B cell (primary cell): ENCODE results near the gene SCN4A. TPM values are rescaled to one million over a fixed set of nuclear protein-coding genes. Genes with fewer than 3 reads are reported as not detected.

ENCODE experiments used
- ATAC-seq: fragments of 200-7000 bp; cut with Tn5 transposase; one replicate; pipeline ENCODE4 v1.10.0; 2021; ENCODE audit warnings: low read depth, mild to moderate bottlenecking, moderate number of reproducible peaks, moderate library complexity
- CTCF ChIA-PET: fragments of 350-600 bp; sonication (Branson Sonifier 250); formaldehyde crosslinking; loops from one replicate; lab custom pipeline; 2021; ENCODE audit warnings: antibody characterized with exemption, inconsistent platforms; lab: Charles Lee
- POLR2A ChIA-PET: fragments of 350-600 bp; sonication (Branson Sonifier 250); formaldehyde crosslinking; loops from one replicate; lab custom pipeline; 2021; ENCODE audit warnings: antibody characterized with exemption; lab: Charles Lee
- DNase-seq: peaks from one replicate; pipeline ENCODE4 v3.0.0; 2013
- H2AFZ ChIP-seq: 2 replicates; pipeline ENCODE4 v1.6.1; 2012; ENCODE audit warnings: mild to moderate bottlenecking, low read depth, low read length; ENCODE audit not compliant: insufficient read depth, poor library complexity, severe bottlenecking
- H3K27ac ChIP-seq, 2 donors: 1 replicate in 1 of 2; 2 replicates in 1 of 2; pipeline ENCODE4 v1.5.1; 2012 to 2013; ENCODE audit warnings: low read length in 2 of 2, mild to moderate bottlenecking in 2 of 2, moderate library complexity in 1 of 2
- H3K27me3 ChIP-seq, 4 experiments: fragments of 200-600 bp in 1 of 4; sonication (generic) in 1 of 4; replicated peaks in 1 of 4; 1 replicate in 2 of 4; 2 replicates in 2 of 4; pipeline versions ENCODE4 v1.6.1 to v1.7.0; 2013 to 2016; ENCODE audit warnings: low read length in 3 of 4, mild to moderate bottlenecking in 2 of 4, mixed read lengths in 1 of 4, moderate library complexity in 1 of 4; ENCODE audit not compliant: insufficient read depth in 4 of 4, control insufficient read depth in 3 of 4; ENCODE audit errors: control extremely low read depth in 1 of 4
- H3K36me3 ChIP-seq, 2 experiments: replicated peaks in 1 of 2; 1 replicate in 1 of 2; 2 replicates in 1 of 2; pipeline versions ENCODE4 v1.6.1 to v1.7.1; 2013; ENCODE audit warnings: low read length in 1 of 2; ENCODE audit not compliant: insufficient read depth in 2 of 2, control insufficient read depth in 1 of 2; ENCODE audit errors: control extremely low read depth in 1 of 2, extremely low read depth in 1 of 2
- H3K4me1 ChIP-seq, 2 donors: fragments of 200-600 bp in 1 of 2; sonication (generic) in 1 of 2; 1 replicate in 1 of 2; 2 replicates in 1 of 2; pipeline versions ENCODE4 v1.5.1 to v1.6.1; 2013 to 2017; ENCODE audit warnings: low read length in 2 of 2; ENCODE audit not compliant: control insufficient read depth in 2 of 2, insufficient read depth in 2 of 2
- H3K4me2 ChIP-seq: replicated peaks from 2 replicates; pipeline ENCODE3; 2012; ENCODE audit warnings: mild to moderate bottlenecking, low read depth, low read length; ENCODE audit not compliant: poor library complexity, severe bottlenecking
- H3K4me3 ChIP-seq, 5 experiments: fragments of 200-600 bp in 1 of 5; sonication (generic) in 1 of 5; 1 replicate in 3 of 5; 2 replicates in 2 of 5; pipeline versions ENCODE4 v1.5.1 to v1.7.0; 2011 to 2016; ENCODE audit warnings: low read length in 4 of 5, mild to moderate bottlenecking in 4 of 5, low read depth in 2 of 5, control low read depth in 1 of 5, moderate library complexity in 1 of 5; ENCODE audit not compliant: insufficient read depth in 1 of 5; ENCODE audit errors: control extremely low read depth in 1 of 5, extremely low read depth in 1 of 5
- H3K79me2 ChIP-seq: fragments of 200-600 bp; sonication (generic); one replicate; pipeline ENCODE4 v1.6.0; 2016; ENCODE audit warnings: low read length; ENCODE audit not compliant: control insufficient read depth, insufficient read depth
- H3K9ac ChIP-seq: fragments of 200-600 bp; sonication (generic); 2 replicates; pipeline ENCODE4 v1.6.1; 2017; ENCODE audit warnings: mild to moderate bottlenecking, low read length, moderate library complexity
- H3K9me3 ChIP-seq, 3 donors: one replicate each; pipeline versions ENCODE4 v1.6.1 to v1.7.1; 2013; ENCODE audit warnings: low read length in 2 of 3; ENCODE audit not compliant: control insufficient read depth in 2 of 3, insufficient read depth in 1 of 3; ENCODE audit errors: control extremely low read depth in 1 of 3
- H4K20me1 ChIP-seq: 2 replicates; pipeline ENCODE4 v1.6.0; 2012; ENCODE audit warnings: mild to moderate bottlenecking, low read length; ENCODE audit not compliant: insufficient read depth, control insufficient read depth, poor library complexity, severe bottlenecking
- H3K27ac Mint-ChIP-seq: one replicate; pipeline ENCODE4 v1.8.0; 2021; ENCODE audit warnings: mixed read lengths
- H3K27me3 Mint-ChIP-seq: one replicate; pipeline ENCODE4 v1.8.0; 2021; ENCODE audit warnings: mixed read lengths
- H3K4me1 Mint-ChIP-seq: one replicate; pipeline ENCODE4 v1.8.0; 2021; ENCODE audit warnings: mixed read lengths
- H3K4me3 Mint-ChIP-seq: one replicate; pipeline ENCODE4 v1.8.0; 2021; ENCODE audit warnings: mixed read lengths
- H3K9me3 Mint-ChIP-seq: one replicate; pipeline ENCODE4 v1.8.0; 2022; ENCODE audit warnings: mixed read lengths; ENCODE audit not compliant: insufficient read depth
- CTCF ChIP-seq: fragments of 200-600 bp; IDR thresholded peaks from one replicate; pipeline ENCODE4 v1.8.0; 2022; ENCODE audit warnings: antibody characterized with exemption, mild to moderate bottlenecking
- EZH2 ChIP-seq: IDR thresholded peaks from 2 replicates; pipeline ENCODE4 v1.6.1; 2012; ENCODE audit warnings: borderline replicate concordance, low read depth, mild to moderate bottlenecking, moderate library complexity, low read length; ENCODE audit not compliant: insufficient read depth, poor library complexity, severe bottlenecking
- WGBS: methylation state at CpG from one replicate; pipeline ENCODE4 v1.1.5; 2013; ENCODE audit warnings: missing lambda C conversion rate; ENCODE audit not compliant: insufficient coverage; 5-methylcytosine and 5-hydroxymethylcytosine counted together
- intact Hi-C: fragments of 100-400 bp; cut with micrococcal nuclease; formaldehyde crosslinking; loops from one replicate; pipeline ENCODE4 v1.10.0; 2022
- polyA minus RNA-seq: library from RNA; depleted of rRNA, polyadenylated mRNA; stranded (reverse); fragments of >200 nt; gene quantifications from 2 replicates; pipeline ENCODE4 v1.2.3, GENCODE V29; 2012
- polyA plus RNA-seq: library from polyadenylated mRNA; depleted of rRNA; stranded (reverse); fragments of >200 nt; gene quantifications from 2 replicates; pipeline ENCODE4 v1.2.3, GENCODE V29; 2012
- total RNA-seq, 2 donors: library from RNA; stranded (reverse); fragments of 120-200 nt in 1 of 2; gene quantifications; 1 replicate in 1 of 2; 2 replicates in 1 of 2; pipeline versions ENCODE4 v1.2.3 to v1.2.4, GENCODE V29; 2013 to 2022

The SCN4A gene
- total RNA-seq (1.1 TPM in 2 replicates), polyA plus RNA-seq (1.4 and 2.2 TPM in 2 replicates), polyA minus RNA-seq (0.69 and 1.3 TPM in 2 replicates)
- 1.3 TPM for total RNA-seq (2013)

GRCh38 chr17:63972796-63973195, at the start of gene SCN4A:
SCN4A (minus strand) TSS chr17:63972918; CDS start chr17:63972841, 77 bp downstream.
- no peaks in the 10 kb centered on the region for H3K4me1 ChIP-seq
- H3K4me3 ChIP-seq, result no peak within 1 kb of the TSS
- ATAC-seq (no peak), DNase-seq (no peak)
- WGBS, result 93% methylated on average over 12 of the region's 14 CpGs
- no peak within 1 kb of the TSS for H2AFZ ChIP-seq
- POLR2A ChIA-PET, result no interaction called here
- no peaks in the 10 kb centered on the region for H3K9me3 ChIP-seq
- H3K36me3 ChIP-seq, result no peaks in the 10 kb centered on the region
- Mint-ChIP-seq H3K4me3 (no peak within 1 kb of the TSS), H3K9me3 (no peaks in the 10 kb centered on the region), H3K27ac (no peak within 1 kb of the TSS), H3K27me3 (peaks cover 13% of the 10 kb centered on the region), H3K4me1 (no peaks in the 10 kb centered on the region)
- peaks cover 0 to 10% (median 5%) of the 10 kb centered on the region in 4 experiments for H3K27me3 ChIP-seq
- no peak within 1 kb of the TSS for H3K27ac ChIP-seq
- CTCF ChIA-PET, result no interaction called here
- TF ChIP-seq CTCF, result no peak
- TF ChIP-seq EZH2, result no peak
- no peak within 1 kb of the TSS for H3K4me2 ChIP-seq
- no peak within 1 kb of the TSS for H3K9ac ChIP-seq
- no peaks in the 10 kb centered on the region for H3K79me2 ChIP-seq
- no peaks in the 10 kb centered on the region for H4K20me1 ChIP-seq
- intact Hi-C loops, result no loop called here

- peaks cover 46% of the 10 kb centered on the region for H3K79me2 ChIP-seq
- TF ChIP-seq EZH2 (no peak), CTCF (no peak)
- DNase-seq, result peak; percentile 97
- H3K9me3 Mint-ChIP-seq, result no peaks in the 10 kb centered on the region
- H3K27ac Mint-ChIP-seq, result peak within 1 kb of the TSS; percentile 99
- peaks cover 73% of the 10 kb centered on the region for H3K4me1 Mint-ChIP-seq
- H3K4me2 ChIP-seq, result peak within 1 kb of the TSS; percentile 76
- peaks cover 59 to 66% of the 10 kb centered on the region in 2 donors for H3K4me1 ChIP-seq
- intact Hi-C loops, result loop anchor here (1.0 to 5.0 kb wide), 6 partner anchors 22 to 248 kb away; partner anchors contain the start of genes CCDC47, CD79B, DDX42 and ERN1
- H3K9me3 ChIP-seq, result no peaks in the 10 kb centered on the region
- POLR2A ChIA-PET, result interaction anchor here (0.6 to 3.0 kb wide), 25 partner anchors 9 to 485 kb away, joined by 3 to 45 read pairs (median 6); partner anchors contain the start of genes CD79B, ERN1 and TEX2
- no peaks in the 10 kb centered on the region for H3K27me3 ChIP-seq
- peak within 1 kb of the TSS; percentile 70 to 87 (median 75) for H3K4me3 ChIP-seq
- H3K4me3 Mint-ChIP-seq, result peak within 1 kb of the TSS; percentile 98
- peaks cover 8% of the 10 kb centered on the region for H4K20me1 ChIP-seq
- 0% methylated on average over 15 of the region's 23 CpGs for WGBS
- peak within 1 kb of the TSS; percentile 87 for H3K9ac ChIP-seq
- peak; percentile 83 for ATAC-seq
- CTCF ChIA-PET, result interaction anchor here (0.6 to 13.0 kb wide), 25 partner anchors 9 to 487 kb away, joined by 3 to 214 read pairs (median 6); partner anchors contain the start of genes CEP95, CSHL1, ERN1 and GH1
- peak within 1 kb of the TSS; percentile 99 for H3K27ac ChIP-seq
- no peaks in the 10 kb centered on the region for H3K27me3 Mint-ChIP-seq
- peak within 1 kb of the TSS; percentile 52 for H2AFZ ChIP-seq
- no peaks in the 10 kb centered on the region for H3K36me3 ChIP-seq
Observed at GRCh38 chr17:64020056-64020766, 47.5 kb upstream of the SCN4A start, which contains the start of gene ICAM2. ICAM2 (minus strand) TSS chr17:64020633; CDS start chr17:64006691, 13,942 bp downstream.
